ENCODE data around the gene MORF4L1.

The MORF4L1 gene

DNA sequence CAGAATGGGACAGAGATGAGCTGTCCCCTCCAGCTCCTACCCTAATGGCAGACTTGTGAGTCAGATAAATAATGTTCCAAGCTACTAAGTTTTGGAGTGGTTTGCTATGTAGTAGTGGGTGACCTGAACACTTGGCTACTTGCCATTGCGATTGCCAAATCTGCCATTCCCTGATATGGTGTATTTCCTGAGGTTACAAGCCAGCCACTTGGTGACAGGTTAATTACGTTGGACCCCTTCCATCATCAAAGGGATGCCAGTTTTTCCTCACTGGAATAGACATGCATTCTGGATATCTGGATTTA, 33.6 kb downstream of the MORF4L1 start:
- no peaks in the 10 kb centered on the region for H3K4me1 ChIP-seq (ENCODE audit: insufficient read depth, low read length)
- peaks cover 78% of the 10 kb centered on the region for H3K36me3 ChIP-seq (ENCODE audit: insufficient read depth, low read depth, low read length)
- H3K27ac ChIP-seq (ENCODE audit: low read length): no peak overlapping the region
- no peaks in the 10 kb centered on the region for H3K9me3 ChIP-seq (ENCODE audit: insufficient read depth, low read depth, low read length)
- no peak overlapping the region for H3K4me3 ChIP-seq (ENCODE audit: low read length)
- H3K27me3 ChIP-seq (ENCODE audit: insufficient read depth, low read length): no peaks in the 10 kb centered on the region
- H3K9ac ChIP-seq (ENCODE audit: low read depth, low read length): no peak overlapping the region

- Histone ChIP-seq H3K9ac (ENCODE audit: low read depth, low read length) (no peak overlapping the region), H3K4me1 (ENCODE audit: insufficient read depth, low read length) (no peaks in the 10 kb centered on the region), H3K27ac (ENCODE audit: low read length) (no peak overlapping the region), H3K27me3 (ENCODE audit: insufficient read depth, low read length) (no peaks in the 10 kb centered on the region), H3K4me3 (ENCODE audit: low read length) (no peak overlapping the region), H3K9me3 (ENCODE audit: insufficient read depth, low read depth, low read length) (no peaks in the 10 kb centered on the region), H3K36me3 (ENCODE audit: insufficient read depth, low read depth, low read length) (peaks cover 77% of the 10 kb centered on the region)
Measured at GRCh38 chr15:78907577-78907976, 34.9 kb downstream of the MORF4L1 start.

DNA sequence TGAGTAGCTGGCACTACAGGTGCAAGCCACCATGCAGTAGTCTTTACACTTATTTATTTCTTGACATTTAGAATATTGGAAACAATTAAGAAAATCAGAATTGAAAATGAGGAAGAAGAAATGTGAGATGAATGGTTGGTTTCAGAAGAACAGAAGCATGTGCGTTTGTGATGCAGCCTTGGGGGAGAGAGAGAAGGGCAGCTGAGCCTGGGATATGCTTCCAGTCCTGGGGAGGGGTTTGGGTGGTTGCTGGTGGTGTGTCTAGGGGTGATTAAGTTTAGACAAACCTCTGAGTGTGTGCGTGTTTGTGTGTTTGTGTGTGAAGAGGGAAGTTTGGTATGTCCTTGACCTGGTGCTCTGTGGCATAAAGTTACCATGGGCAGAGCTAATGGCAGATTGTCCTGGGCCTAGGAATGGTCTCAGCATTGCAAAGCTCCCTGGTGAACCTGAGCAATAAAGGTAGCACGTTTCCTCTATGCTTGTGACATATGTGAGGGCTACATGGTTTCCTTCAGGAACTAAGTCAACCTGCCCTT, 36.5 kb downstream of the MORF4L1 start:
- Histone ChIP-seq H3K9me3 (ENCODE audit: insufficient read depth, low read depth, low read length) (no peaks in the 10 kb centered on the region), H3K27me3 (ENCODE audit: insufficient read depth, low read length) (no peaks in the 10 kb centered on the region), H3K27ac (ENCODE audit: low read length) (no peak overlapping the region), H3K9ac (ENCODE audit: low read depth, low read length) (no peak overlapping the region), H3K4me1 (ENCODE audit: insufficient read depth, low read length) (no peaks in the 10 kb centered on the region), H3K4me3 (ENCODE audit: low read length) (no peak overlapping the region), H3K36me3 (ENCODE audit: insufficient read depth, low read depth, low read length) (peaks cover 76% of the 10 kb centered on the region)

- Histone ChIP-seq H3K27ac (ENCODE audit: low read length) (no peak overlapping the region), H3K4me1 (ENCODE audit: insufficient read depth, low read length) (no peaks in the 10 kb centered on the region), H3K9me3 (ENCODE audit: insufficient read depth, low read depth, low read length) (no peaks in the 10 kb centered on the region), H3K9ac (ENCODE audit: low read depth, low read length) (no peak overlapping the region), H3K4me3 (ENCODE audit: low read length) (no peak overlapping the region), H3K27me3 (ENCODE audit: insufficient read depth, low read length) (no peaks in the 10 kb centered on the region), H3K36me3 (ENCODE audit: insufficient read depth, low read depth, low read length) (peaks cover 72% of the 10 kb centered on the region)
Measured at GRCh38 chr15:78909791-78910228, 37.1 kb downstream of the MORF4L1 start.

DNA sequence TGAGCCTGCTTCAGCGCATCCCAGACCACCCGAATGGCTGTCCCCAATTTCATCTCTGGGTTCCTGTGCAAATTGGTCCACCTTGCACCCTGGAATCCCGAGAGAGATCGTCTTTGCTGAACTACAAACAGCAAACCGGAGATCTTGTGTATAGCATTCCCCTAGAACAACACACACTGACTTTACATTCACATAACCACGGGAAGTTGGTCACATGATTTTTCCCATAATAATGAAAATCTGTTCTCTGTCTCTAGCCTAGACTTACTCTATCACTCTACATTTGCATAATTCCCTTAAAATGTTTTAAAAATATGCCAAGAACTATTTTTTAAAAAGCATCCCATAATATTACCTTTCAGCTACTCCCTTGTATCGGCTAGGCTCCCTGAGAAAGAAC, 37.6 kb downstream of the MORF4L1 start:
- Histone ChIP-seq H3K36me3 (ENCODE audit: insufficient read depth, low read depth, low read length) (peaks cover 72% of the 10 kb centered on the region), H3K4me3 (ENCODE audit: low read length) (no peak overlapping the region), H3K27ac (ENCODE audit: low read length) (no peak overlapping the region), H3K4me1 (ENCODE audit: insufficient read depth, low read length) (no peaks in the 10 kb centered on the region), H3K9me3 (ENCODE audit: insufficient read depth, low read depth, low read length) (no peaks in the 10 kb centered on the region), H3K9ac (ENCODE audit: low read depth, low read length) (no peak overlapping the region), H3K27me3 (ENCODE audit: insufficient read depth, low read length) (no peaks in the 10 kb centered on the region)

GRCh38 chr15:78912316-78912715, 39.6 kb downstream of the MORF4L1 start:
- no peak overlapping the region for H3K9ac ChIP-seq (ENCODE audit: low read depth, low read length)
- peaks cover 57% of the 10 kb centered on the region for H3K36me3 ChIP-seq (ENCODE audit: insufficient read depth, low read depth, low read length)
- H3K4me1 ChIP-seq (ENCODE audit: insufficient read depth, low read length): no peaks in the 10 kb centered on the region
- no peak overlapping the region for H3K4me3 ChIP-seq (ENCODE audit: low read length)
- H3K27ac ChIP-seq (ENCODE audit: low read length): no peak overlapping the region
- H3K27me3 ChIP-seq (ENCODE audit: insufficient read depth, low read length): no peaks in the 10 kb centered on the region
- H3K9me3 ChIP-seq (ENCODE audit: insufficient read depth, low read depth, low read length): no peaks in the 10 kb centered on the region

- no peaks in the 10 kb centered on the region for H3K9me3 ChIP-seq (ENCODE audit: insufficient read depth, low read depth, low read length)
- H3K4me3 ChIP-seq (ENCODE audit: low read length): no peak overlapping the region
- H3K27ac ChIP-seq (ENCODE audit: low read length): no peak overlapping the region
- H3K36me3 ChIP-seq (ENCODE audit: insufficient read depth, low read depth, low read length): peaks cover 54% of the 10 kb centered on the region
- no peak overlapping the region for H3K9ac ChIP-seq (ENCODE audit: low read depth, low read length)
- H3K27me3 ChIP-seq (ENCODE audit: insufficient read depth, low read length): no peaks in the 10 kb centered on the region
- no peaks in the 10 kb centered on the region for H3K4me1 ChIP-seq (ENCODE audit: insufficient read depth, low read length)
Measured at GRCh38 chr15:78913012-78913411, 40.3 kb downstream of the MORF4L1 start.

- Histone ChIP-seq H3K9me3 (ENCODE audit: insufficient read depth, low read depth, low read length) (no peaks in the 10 kb centered on the region), H3K9ac (ENCODE audit: low read depth, low read length) (no peak overlapping the region), H3K27ac (ENCODE audit: low read length) (no peak overlapping the region), H3K27me3 (ENCODE audit: insufficient read depth, low read length) (no peaks in the 10 kb centered on the region), H3K4me3 (ENCODE audit: low read length) (no peak overlapping the region), H3K4me1 (ENCODE audit: insufficient read depth, low read length) (no peaks in the 10 kb centered on the region), H3K36me3 (ENCODE audit: insufficient read depth, low read depth, low read length) (peaks cover 54% of the 10 kb centered on the region)
Measured at GRCh38 chr15:78914027-78914764, 41.5 kb downstream of the MORF4L1 start.

- no peak overlapping the region for H3K4me3 ChIP-seq (ENCODE audit: low read length)
- peaks cover 57% of the 10 kb centered on the region for H3K36me3 ChIP-seq (ENCODE audit: insufficient read depth, low read depth, low read length)
- H3K9ac ChIP-seq (ENCODE audit: low read depth, low read length): no peak overlapping the region
- H3K27me3 ChIP-seq (ENCODE audit: insufficient read depth, low read length): no peaks in the 10 kb centered on the region
- no peaks in the 10 kb centered on the region for H3K9me3 ChIP-seq (ENCODE audit: insufficient read depth, low read depth, low read length)
- no peaks in the 10 kb centered on the region for H3K4me1 ChIP-seq (ENCODE audit: insufficient read depth, low read length)
- H3K27ac ChIP-seq (ENCODE audit: low read length): no peak overlapping the region
Measured at GRCh38 chr15:78915341-78916087, 42.8 kb downstream of the MORF4L1 start.

DNA sequence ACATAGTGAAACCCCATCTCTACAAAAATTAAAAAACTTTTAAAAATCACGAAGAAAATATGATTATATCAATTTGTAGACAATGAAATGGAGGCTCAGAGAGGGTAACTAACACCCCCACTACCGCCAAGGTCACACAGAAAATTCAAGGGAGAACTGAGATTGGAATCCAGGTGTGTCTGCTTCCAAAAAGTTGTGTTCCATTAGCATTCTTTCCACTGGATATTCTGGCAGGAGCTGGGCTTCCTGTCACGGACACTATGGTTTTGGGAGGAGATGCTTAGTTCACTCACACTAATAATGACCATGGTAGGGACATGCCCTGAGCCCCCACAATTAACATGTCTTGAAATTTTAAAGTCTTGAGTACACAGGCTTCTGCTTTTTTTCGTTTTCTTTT, 43.4 kb downstream of the MORF4L1 start:
- H3K27ac ChIP-seq (ENCODE audit: low read length): no peak overlapping the region
- H3K4me3 ChIP-seq (ENCODE audit: low read length): no peak overlapping the region
- peaks cover 53% of the 10 kb centered on the region for H3K36me3 ChIP-seq (ENCODE audit: insufficient read depth, low read depth, low read length)
- H3K9ac ChIP-seq (ENCODE audit: low read depth, low read length): no peak overlapping the region
- H3K27me3 ChIP-seq (ENCODE audit: insufficient read depth, low read length): no peaks in the 10 kb centered on the region
- H3K4me1 ChIP-seq (ENCODE audit: insufficient read depth, low read length): no peaks in the 10 kb centered on the region
- H3K9me3 ChIP-seq (ENCODE audit: insufficient read depth, low read depth, low read length): no peaks in the 10 kb centered on the region

GRCh38 chr15:78917888-78918287, 45.2 kb downstream of the MORF4L1 start:
- Histone ChIP-seq H3K9me3 (ENCODE audit: insufficient read depth, low read depth, low read length) (no peaks in the 10 kb centered on the region), H3K27me3 (ENCODE audit: insufficient read depth, low read length) (no peaks in the 10 kb centered on the region), H3K36me3 (ENCODE audit: insufficient read depth, low read depth, low read length) (peaks cover 55% of the 10 kb centered on the region), H3K4me3 (ENCODE audit: low read length) (no peak overlapping the region), H3K27ac (ENCODE audit: low read length) (no peak overlapping the region), H3K4me1 (ENCODE audit: insufficient read depth, low read length) (no peaks in the 10 kb centered on the region), H3K9ac (ENCODE audit: low read depth, low read length) (no peak overlapping the region)

DNA sequence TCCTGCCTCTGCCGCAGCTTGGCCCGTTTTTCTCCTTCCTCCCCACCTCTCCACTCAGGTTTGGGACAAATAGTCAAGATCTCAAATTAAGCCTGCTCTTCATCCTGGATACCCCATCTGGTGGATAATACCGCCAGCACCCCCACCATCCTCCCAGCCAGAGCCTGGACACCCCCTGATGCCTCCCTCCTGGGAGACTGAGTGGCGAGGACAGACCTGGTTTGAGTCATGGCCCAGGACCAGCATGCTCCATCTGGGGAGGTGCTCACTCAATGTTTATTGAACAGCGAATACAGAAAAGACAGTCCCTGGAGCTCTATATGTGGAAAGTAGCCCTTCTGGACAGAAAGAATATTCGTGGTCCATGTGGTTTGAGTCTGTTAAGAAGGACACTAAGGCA, 48.8 kb downstream of the MORF4L1 start:
- Histone ChIP-seq H3K27ac (ENCODE audit: low read length) (no peak overlapping the region), H3K4me3 (ENCODE audit: low read length) (no peak overlapping the region), H3K27me3 (ENCODE audit: insufficient read depth, low read length) (no peaks in the 10 kb centered on the region), H3K9me3 (ENCODE audit: insufficient read depth, low read depth, low read length) (no peaks in the 10 kb centered on the region), H3K4me1 (ENCODE audit: insufficient read depth, low read length) (no peaks in the 10 kb centered on the region), H3K9ac (ENCODE audit: low read depth, low read length) (no peak overlapping the region), H3K36me3 (ENCODE audit: insufficient read depth, low read depth, low read length) (peaks cover 35% of the 10 kb centered on the region)

Measured in iPS-20b (cell line).